HG03066 (cell line): Measurements from ENCODE around the gene RXRA.

Experiments
- ATAC-seq: cut with Tn5 transposase; IDR thresholded peaks from one replicate; pipeline ENCODE4 v1.9.1; 2021; ENCODE audit warnings: low read depth; ENCODE audit not compliant: unreplicated experiment

RXRA gene

GRCh38 chr9:134335061-134335460, 8.8 kb downstream of the RXRA start:
- ATAC-seq: no peak

- ATAC-seq: no peak
These were observed 9.4 kb downstream of the RXRA start for GRCh38 chr9:134335486-134336220.

- ATAC-seq: no peak
These were observed 10.0 kb downstream of the RXRA start for GRCh38 chr9:134336228-134336627.

- no peak for ATAC-seq
These were observed 10.7 kb downstream of the RXRA start for GRCh38 chr9:134336924-134337323.

- ATAC-seq: no peak
These were observed 11.2 kb downstream of the RXRA start for GRCh38 chr9:134337469-134337868.

GRCh38 chr9:134338394-134339182, 12.3 kb downstream of the RXRA start:
- no peak for ATAC-seq

GRCh38 chr9:134339183-134339806, 13.0 kb downstream of the RXRA start:
- no peak for ATAC-seq

- no peak for ATAC-seq
These were observed 14.4 kb downstream of the RXRA start for GRCh38 chr9:134340475-134341160.

- no peak for ATAC-seq
These were observed 15.1 kb downstream of the RXRA start for GRCh38 chr9:134341306-134341705.

- ATAC-seq: no peak
These were observed 15.9 kb downstream of the RXRA start for GRCh38 chr9:134341929-134342745.

- ATAC-seq: no peak
These were observed 16.5 kb downstream of the RXRA start for GRCh38 chr9:134342746-134343115.

GRCh38 chr9:134343637-134344036, 17.4 kb downstream of the RXRA start:
- no peak for ATAC-seq

GRCh38 chr9:134344068-134344799, 18.0 kb downstream of the RXRA start:
- ATAC-seq: no peak

- no peak for ATAC-seq
These were observed 18.6 kb downstream of the RXRA start for GRCh38 chr9:134344800-134345310.

- ATAC-seq: no peak
These were observed 19.5 kb downstream of the RXRA start for GRCh38 chr9:134345737-134346136.

GRCh38 chr9:134346151-134346550, 19.9 kb downstream of the RXRA start:
- ATAC-seq: no peak

GRCh38 chr9:134346840-134347583, 20.8 kb downstream of the RXRA start:
- ATAC-seq: no peak

GRCh38 chr9:134347996-134348395, 21.7 kb downstream of the RXRA start:
- ATAC-seq: no peak
